ENCODE data around the gene IL33. TPM values are rescaled to one million over a fixed set of nuclear protein-coding genes. Genes with fewer than 3 reads are reported as not detected.

IL33 gene
- polyA plus RNA-seq, 1 of the 3 experiments (the other 2 are of a cell fraction) = not detected

DNA sequence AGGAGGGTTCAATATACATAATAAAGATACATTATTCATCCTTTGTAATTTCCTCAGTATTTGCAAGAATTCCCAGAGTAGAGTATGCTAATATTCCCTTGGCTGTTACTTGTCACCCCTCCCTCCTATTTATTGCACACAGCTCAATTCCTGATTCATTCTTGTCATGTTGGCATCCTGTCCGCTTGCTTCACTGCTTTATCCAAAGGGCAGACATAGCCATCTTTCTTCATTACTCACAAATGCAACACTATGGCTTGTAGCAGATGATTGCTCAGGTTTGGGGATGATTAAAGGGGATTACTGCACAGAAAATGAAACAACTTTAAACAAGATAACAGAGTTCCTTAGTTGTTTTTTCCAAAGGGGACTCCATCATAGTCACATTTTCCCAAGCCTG lies 1.2 kb upstream of the IL33 start:
- H3K27ac ChIP-seq (ENCODE audit: low read depth in 2 of 2, low read length in 1 of 2) = peak overlapping the region in 1 of 2 experiments; percentile 35; a peak in 2 of 4 replicates
- POLR2A ChIA-PET = no interaction called here

More for the DNA sequence above, 1.2 kb upstream of the IL33 start:
- no peak for DNase-seq
- peaks cover under 1% of the 10 kb centered on the region; the same call in 1 of the 2 replicates for H3K9me3 ChIP-seq
- H3K9me2 ChIP-seq = no peaks in the 10 kb centered on the region
- H2AFZ ChIP-seq (ENCODE audit: low read depth) = no peak overlapping the region; the same call in 1 of the 2 replicates
- no peaks in the 10 kb centered on the region for H3K79me2 ChIP-seq (ENCODE audit: insufficient read depth)
- no peaks in the 10 kb centered on the region for H4K20me1 ChIP-seq (ENCODE audit: insufficient read depth)
- no peak for TF ChIP-seq RXRA (IDR thresholded peaks at IDR 0.05; ENCODE audit: borderline replicate concordance, low read depth)
- no peak for TF ChIP-seq USF1 (IDR thresholded peaks at IDR 0.05; ENCODE audit: borderline replicate concordance, low read depth)
- TF ChIP-seq YY1 (IDR thresholded peaks at IDR 0.05; ENCODE audit: low read depth) = no peak
- TF ChIP-seq, protein P1, sequence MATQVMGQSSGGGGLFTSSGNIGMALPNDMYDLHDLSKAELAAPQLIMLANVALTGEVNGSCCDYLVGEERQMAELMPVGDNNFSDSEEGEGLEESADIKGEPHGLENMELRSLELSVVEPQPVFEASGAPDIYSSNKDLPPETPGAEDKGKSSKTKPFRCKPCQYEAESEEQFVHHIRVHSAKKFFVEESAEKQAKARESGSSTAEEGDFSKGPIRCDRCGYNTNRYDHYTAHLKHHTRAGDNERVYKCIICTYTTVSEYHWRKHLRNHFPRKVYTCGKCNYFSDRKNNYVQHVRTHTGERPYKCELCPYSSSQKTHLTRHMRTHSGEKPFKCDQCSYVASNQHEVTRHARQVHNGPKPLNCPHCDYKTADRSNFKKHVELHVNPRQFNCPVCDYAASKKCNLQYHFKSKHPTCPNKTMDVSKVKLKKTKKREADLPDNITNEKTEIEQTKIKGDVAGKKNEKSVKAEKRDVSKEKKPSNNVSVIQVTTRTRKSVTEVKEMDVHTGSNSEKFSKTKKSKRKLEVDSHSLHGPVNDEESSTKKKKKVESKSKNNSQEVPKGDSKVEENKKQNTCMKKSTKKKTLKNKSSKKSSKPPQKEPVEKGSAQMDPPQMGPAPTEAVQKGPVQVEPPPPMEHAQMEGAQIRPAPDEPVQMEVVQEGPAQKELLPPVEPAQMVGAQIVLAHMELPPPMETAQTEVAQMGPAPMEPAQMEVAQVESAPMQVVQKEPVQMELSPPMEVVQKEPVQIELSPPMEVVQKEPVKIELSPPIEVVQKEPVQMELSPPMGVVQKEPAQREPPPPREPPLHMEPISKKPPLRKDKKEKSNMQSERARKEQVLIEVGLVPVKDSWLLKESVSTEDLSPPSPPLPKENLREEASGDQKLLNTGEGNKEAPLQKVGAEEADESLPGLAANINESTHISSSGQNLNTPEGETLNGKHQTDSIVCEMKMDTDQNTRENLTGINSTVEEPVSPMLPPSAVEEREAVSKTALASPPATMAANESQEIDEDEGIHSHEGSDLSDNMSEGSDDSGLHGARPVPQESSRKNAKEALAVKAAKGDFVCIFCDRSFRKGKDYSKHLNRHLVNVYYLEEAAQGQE (IDR thresholded peaks at IDR 0.05; ENCODE audit: low read depth, low read length) = no peak
- no peak for TF ChIP-seq FOXJ3 (CRISPR knock-in tag; IDR thresholded peaks at IDR 0.05)
- TF ChIP-seq SMC3 (IDR thresholded peaks at IDR 0.05; ENCODE audit: low read depth, low read length) = no peak
- no peak for TF ChIP-seq MEF2A (IDR thresholded peaks at IDR 0.05; ENCODE audit: borderline replicate concordance, low read depth)
- TF ChIP-seq USF2 (IDR thresholded peaks at IDR 0.05; ENCODE audit: borderline replicate concordance, low read depth, low read length) = no peak
- no peak for TF ChIP-seq RCOR1 (IDR thresholded peaks at IDR 0.05; ENCODE audit: low read length)
- TF ChIP-seq, protein P2, sequence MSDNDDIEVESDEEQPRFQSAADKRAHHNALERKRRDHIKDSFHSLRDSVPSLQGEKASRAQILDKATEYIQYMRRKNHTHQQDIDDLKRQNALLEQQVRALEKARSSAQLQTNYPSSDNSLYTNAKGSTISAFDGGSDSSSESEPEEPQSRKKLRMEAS (IDR thresholded peaks at IDR 0.05; ENCODE audit: low read depth) = no peak
- TF ChIP-seq TEAD4 (IDR thresholded peaks at IDR 0.05; ENCODE audit: borderline replicate concordance, insufficient read depth) = no peak
- no peak for TF ChIP-seq EZH2phosphoT487 (IDR thresholded peaks at IDR 0.05; ENCODE audit: borderline replicate concordance, low read depth)
- no peak for TF ChIP-seq EP300 (IDR thresholded peaks at IDR 0.05; ENCODE audit: borderline replicate concordance in 1 of 2, low read depth in 1 of 2, low read length in 1 of 2)
- no peak for TF ChIP-seq ZBTB33 (IDR thresholded peaks at IDR 0.05; ENCODE audit: borderline replicate concordance, low read depth)
- TF ChIP-seq ELF1 (IDR thresholded peaks at IDR 0.05) = no peak
- H3F3A ChIP-seq (replicated peaks; ENCODE audit: insufficient read depth) = no peaks in the 10 kb centered on the region
- H3K9ac ChIP-seq = no peak overlapping the region
- no peak overlapping the region for H3K4me3 ChIP-seq (ENCODE audit: low read depth in 2 of 2, low read length in 1 of 2)
- no peaks in the 10 kb centered on the region for H3K27me3 ChIP-seq (ENCODE audit: insufficient read depth)
- CTCF ChIA-PET = no interaction called here
- H3K4me2 ChIP-seq = no peak overlapping the region
- peaks cover 0 to 19% of the 10 kb centered on the region in 2 experiments; a peak in 1 of 4 replicates for H3K4me1 ChIP-seq (ENCODE audit: control insufficient read depth in 1 of 2, insufficient read depth in 2 of 2, low read depth in 1 of 2, low read length in 1 of 2)
- no peaks in the 10 kb centered on the region for H3K36me3 ChIP-seq (replicated peaks in 1 of 2; ENCODE audit: control insufficient read depth in 1 of 2, insufficient read depth in 2 of 2, low read length in 1 of 2)
- WGBS (ENCODE audit: low lambda C conversion rate) = 48% methylated on average over 1 of the region's 1 CpG

All from SK-N-SH (cell line).